Stimulated activated naive CD4-positive, alpha-beta T cell (primary cell): Measurements from ENCODE around the gene SLC25A46.
"Not testable (repeated sequence)": the region's sequence is repeated elsewhere in the genome, so short reads cannot be mapped to it uniquely, and the experiment has no call there.

ENCODE experiments used
- DNase-seq, 6 experiments: peaks; one replicate each; lab custom pipeline; 2025; lab: John Stamatoyannopoulos, UW

Gene SLC25A46

DNA sequence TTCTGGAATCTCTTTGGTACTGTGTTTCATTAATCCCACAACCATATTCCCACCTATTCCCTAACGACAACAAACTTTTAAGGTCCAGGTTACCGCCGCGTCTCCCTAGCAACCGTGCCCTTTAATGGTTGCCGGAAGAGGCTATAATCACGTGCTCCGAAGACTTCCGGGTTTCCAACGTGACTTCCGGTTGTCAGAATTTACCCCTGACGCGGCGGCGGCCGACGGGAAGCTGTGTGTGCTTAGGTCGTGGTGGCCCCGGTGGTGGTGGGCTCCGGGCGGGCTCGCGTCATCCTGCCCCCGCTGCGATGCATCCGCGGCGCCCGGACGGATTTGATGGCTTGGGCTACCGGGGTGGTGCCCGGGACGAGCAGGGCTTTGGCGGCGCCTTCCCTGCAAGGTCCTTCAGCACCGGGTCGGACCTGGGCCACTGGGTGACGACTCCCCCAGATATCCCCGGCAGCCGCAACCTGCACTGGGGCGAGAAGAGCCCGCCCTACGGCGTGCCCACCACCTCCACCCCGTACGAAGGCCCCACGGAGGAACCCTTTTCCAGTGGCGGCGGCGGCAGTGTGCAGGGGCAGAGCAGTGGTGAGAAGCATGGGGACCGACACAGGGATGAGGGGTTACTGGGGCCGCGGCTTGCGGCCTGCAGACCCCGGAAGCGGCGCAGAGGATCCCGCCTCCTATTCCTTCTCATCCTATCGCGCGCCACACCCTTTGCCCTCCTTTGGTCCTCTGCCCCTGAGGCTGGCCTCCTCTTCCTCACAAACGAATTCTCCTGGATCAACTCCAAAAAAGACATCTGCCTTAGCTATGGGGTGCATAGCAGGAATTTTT lies at the start of gene SLC25A46:
TSS of gene SLC25A46 (plus strand) at position 196 of the 840 bp plus-strand sequence. CDS start at position 309, 113 bp downstream.
- DNase-seq, result peak; percentile 79 to 92 (median 86)

DNA sequence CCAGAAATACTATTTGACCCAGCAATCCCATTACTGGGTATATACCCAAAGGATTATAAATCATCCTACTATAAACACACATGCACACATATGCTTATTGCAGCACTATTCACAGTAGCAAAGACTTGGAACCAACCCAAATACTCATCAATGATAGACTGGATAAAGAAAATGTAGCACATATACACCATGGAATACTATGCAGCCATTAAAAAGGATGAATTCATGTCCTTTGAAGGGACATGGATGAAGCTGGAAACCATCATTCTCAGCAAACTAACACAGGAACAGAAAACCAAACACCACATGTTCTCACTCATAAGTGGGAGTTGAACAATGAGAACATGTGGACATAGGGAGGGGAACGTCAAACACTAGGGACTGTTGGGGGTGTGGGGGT lies 48.2 kb upstream of the SLC25A46 start:
- not testable (repeated sequence) for DNase-seq

DNA sequence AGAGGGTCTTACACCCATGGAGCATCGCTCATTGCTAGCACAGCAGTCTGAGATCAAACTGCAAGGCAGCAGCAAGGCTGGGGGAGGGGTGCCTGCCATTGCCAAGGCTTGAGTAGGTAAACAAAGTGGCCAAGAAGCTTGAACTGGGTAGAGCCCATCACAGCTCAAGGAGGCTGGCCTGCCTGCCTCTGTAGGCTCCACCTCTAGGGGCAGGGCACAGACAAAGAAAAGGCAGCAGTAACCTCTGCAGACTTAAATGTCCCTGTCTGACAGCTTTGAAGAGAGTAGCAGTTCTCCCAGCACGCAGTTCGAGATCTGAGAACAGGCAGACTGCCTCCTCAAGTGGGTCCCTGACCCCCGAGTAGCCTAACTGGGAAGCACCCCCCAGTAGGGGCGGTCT lies 46.1 kb upstream of the SLC25A46 start:
- not testable (repeated sequence) for DNase-seq

DNA sequence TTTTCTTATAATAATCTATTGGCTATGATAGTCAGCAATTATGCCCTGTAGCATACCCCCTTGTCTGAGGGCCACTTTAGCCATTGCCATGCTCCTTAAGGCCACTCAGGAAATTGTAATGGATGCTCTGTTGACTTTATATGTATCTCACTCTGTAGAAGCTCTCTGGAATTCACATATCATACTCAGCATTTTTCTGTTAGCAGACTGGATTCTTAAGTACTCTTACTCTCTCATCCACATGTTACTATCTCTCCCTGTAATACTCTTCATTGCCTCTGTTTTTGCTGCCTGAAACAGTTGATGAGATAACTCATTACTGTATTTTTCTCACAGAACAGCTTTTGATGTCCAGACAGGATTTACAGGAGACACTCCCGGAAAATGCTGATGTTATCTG lies 36.5 kb upstream of the SLC25A46 start:
- DNase-seq, result no peak

DNA sequence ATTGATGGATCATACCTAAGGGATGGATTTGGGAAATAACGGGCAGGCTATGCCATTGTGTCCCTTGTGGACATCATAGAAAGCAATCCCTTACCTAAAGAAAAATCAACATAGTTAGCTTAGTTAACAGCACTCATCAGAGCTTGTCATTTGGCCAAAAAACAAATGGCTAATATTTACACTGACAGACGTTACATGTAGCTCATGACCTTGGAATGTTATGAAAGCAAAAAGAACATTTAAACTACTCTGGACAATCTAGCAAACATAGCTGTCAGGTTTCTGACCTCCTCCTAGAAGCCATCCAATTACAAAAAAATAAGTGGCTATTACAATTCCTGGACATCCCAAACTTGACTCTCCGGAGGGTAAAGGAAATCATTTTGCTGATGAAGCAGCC lies 36.1 kb upstream of the SLC25A46 start:
- DNase-seq, result no peak

DNA sequence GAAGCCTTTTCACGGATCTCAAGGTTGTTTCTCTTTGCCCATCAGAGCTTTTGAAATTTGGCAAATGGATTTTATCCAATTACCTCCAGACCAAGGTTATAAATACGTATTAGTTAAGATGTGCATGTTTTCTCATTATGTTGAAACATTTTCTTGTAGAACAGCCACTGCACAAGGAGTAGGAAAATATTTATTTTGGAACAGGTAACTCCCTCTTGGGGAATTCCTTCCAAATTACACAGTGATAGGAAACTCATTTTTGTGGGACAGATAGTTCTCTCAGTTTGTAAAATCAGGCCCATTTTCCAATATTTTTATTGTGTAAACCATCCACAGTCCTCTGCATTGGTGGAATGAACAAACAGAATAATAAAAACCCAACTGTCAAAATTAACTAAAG lies 35.3 kb upstream of the SLC25A46 start:
- DNase-seq, result no peak

DNA sequence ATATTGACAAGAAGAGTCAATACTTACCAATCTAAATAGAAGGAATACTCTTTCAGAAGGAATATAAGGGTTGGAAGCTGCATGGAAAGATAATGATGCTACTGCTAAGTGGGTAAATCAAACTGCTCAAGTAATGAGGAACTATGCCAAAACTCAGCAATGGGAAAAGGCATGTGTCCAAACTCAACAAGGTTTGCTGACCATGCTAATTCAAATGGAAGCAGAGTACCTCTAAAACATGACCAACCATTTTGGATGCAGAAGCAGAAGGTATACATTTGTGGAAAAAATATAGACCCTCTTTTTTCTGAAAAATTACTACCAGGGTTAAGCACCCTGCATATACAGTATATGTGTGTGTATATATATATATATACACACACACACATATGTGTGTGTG lies 33.5 kb upstream of the SLC25A46 start:
- DNase-seq, result no peak

DNA sequence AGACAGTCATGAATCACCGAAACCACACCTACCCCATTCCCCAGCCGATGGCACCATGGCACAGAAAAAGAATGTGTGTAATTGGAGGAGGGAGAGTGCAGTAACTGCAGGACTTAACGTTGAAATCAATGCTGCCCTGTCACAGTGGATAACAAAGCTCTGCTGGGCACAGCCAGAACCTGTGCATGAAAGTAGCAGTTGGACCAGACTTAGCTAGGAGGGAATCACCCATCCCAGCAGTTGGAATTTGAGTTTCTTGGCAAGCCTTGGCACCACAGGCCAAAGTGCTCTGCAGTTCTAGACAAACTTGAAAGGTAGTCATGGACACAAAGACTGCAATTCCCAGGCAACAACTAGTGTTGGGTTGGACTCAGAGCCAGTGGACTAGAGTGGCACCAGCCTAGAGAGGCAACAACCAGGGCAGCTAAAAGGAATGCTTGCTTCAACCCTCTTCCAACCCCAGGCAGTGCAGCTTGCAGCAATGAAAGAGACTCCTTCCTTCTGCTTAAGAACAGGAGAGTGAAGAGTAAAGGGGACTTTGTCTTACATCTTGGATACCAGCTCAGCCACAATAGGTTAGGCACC lies 31.5 kb upstream of the SLC25A46 start:
- DNase-seq, result no peak

DNA sequence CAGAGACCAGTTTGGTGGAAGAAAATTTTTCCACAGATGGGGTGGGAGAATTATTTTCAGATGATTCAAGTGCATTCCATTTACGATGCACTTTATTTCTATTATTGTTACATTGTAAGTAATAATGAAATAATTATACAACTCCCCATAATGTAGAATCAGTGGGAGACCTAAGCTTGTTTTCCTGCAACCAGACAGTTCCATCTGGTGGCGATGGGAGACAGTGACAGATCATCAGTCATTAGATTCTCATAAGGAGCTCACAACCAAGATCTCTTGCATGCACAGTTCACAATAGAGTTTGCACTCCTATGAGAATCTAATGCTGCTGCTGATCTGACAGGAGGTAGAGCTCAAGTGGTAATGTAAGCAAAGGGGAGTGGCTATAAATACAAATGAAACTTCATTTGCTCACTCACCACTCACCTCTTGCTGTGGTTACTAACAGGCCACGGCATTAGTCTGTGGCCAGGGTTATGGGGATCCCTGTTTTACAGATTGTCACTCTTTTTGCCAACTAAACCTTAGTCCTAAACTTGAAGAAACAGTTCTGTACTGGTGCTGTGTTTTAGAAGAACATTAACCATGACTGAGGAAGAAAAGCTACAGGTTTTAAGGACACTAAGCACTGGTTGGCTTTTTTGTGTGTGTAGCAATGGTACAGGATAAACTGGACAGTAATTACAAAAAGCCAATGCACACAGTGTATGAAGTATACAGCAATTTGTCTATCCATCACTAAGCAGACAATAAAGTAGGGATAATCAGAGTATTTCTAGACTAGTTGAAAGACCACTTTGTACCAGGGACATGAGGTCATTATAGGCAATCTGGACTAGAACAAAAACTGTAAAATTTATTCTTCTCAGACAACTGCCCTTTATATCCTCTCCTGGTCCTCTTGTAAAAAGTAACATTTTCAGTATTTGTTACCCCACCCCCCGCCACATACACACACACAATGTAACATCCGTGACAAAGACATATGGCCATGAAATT lies 22.3 kb upstream of the SLC25A46 start:
- no peak for DNase-seq

DNA sequence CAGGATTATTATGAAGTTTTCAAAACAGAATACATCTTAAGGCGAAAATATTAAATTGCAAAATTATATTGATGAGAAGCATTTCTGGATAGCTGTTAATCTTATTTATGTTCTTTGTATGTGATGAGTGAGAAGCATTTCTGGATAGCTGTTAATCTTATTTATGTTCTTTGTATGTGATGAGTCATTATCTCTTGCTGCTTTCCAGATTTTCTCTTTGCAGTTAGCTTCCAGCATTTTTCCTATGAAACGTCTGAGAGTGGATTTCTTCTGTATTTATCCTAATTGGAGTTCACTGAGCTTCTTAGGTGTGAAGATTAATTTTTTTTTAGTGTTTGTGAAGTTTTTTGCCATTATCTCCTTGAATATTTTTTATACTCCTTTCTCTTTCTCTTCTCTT lies 20.5 kb upstream of the SLC25A46 start:
- DNase-seq, result no peak

DNA sequence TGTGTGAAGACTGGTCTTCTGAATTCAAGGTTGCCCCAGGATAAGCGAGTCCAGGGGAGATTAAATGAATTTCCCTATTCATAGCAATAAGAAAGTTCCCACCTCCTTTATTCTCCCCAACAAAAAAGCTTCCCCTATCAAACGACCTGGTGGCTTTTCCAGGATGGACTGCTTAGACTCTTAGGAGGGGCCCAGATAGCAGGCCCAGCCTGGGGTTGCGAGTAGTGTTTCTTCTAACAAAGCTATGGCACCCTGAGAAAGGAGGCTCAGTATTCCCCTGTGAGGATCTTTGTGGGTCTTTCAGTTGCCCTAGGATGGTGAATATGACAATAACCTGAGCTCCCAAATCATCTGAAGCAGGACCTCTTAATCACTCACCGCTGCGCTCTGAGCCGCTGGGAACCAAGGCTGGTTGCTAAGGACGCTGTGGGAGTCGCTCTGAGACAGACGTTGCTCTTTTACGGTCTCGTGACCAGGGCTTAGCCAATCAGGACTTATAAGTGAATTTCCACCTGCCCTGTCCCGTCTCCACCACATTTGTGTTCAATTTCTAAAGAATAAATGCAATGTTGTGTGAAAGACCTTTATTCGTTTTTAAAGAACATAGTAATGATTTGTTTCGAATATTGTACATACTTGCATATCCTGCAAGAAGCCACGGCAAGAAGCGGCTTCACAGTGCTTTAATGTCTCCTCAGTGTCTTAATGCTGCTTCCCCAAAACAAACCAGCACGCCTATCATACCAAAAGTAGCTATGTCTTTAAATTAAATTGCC lies 12.4 kb upstream of the SLC25A46 start, which contains the start of gene TMEM232:
TSS of gene TMEM232 (minus strand) at position 423 of the 776 bp plus-strand sequence. CDS start 59,319 bp downstream, outside the sequence.
- DNase-seq, result peak; percentile 29 to 73 (median 60)

DNA sequence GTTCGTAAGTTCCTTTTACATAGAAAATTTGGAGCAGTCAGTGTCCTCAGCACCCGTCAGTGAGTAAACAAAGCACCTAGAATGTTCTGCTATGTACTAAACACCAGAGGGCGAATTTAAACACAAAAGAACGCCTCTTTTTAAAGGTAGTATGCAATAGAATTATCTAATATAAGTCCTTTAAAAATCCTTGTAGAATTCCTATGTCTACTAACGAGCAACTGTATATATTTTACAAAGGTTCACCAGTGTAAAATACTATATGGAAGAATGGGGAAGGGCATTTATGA lies 11.8 kb upstream of the SLC25A46 start:
- DNase-seq, result no peak

DNA sequence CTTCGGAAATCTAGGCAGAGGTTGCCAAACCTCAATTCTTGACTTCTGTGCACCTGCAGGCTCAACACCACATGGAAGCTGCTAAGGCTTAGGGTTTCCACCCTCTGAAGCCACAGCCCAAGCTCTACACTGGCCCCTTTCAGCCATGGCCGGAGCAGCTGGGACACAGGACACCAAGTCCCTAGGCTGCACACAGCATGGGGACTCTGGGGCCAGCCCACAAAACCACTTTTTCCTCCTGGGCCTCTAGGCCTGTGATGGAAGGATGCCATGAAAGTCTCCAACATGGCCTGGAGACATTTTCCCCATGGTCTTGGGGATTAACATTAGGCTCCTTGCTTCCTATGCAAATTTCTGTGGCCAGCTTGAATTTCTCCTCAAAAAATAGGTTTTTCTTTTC lies 7.3 kb upstream of the SLC25A46 start:
- not testable (repeated sequence) for DNase-seq

DNA sequence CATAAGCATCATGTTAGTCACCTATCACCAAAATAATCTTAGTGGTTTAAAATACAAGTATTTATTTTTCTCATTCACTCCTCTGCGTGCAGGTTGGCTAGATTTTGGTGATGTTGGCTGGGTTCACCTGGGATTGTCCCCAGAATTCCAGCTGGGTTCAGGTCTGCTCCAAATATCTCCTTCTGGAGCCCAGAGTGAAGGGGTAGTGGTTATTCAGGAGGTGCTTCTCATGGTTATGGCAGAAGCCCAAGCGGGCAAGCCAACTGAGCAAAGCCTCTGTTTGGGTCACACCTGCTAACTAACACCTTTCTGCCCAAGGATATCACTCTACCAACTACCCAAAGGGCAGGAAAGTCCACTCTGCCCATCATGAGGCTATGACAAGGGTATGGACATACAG lies 4.7 kb upstream of the SLC25A46 start:
- no peak for DNase-seq

DNA sequence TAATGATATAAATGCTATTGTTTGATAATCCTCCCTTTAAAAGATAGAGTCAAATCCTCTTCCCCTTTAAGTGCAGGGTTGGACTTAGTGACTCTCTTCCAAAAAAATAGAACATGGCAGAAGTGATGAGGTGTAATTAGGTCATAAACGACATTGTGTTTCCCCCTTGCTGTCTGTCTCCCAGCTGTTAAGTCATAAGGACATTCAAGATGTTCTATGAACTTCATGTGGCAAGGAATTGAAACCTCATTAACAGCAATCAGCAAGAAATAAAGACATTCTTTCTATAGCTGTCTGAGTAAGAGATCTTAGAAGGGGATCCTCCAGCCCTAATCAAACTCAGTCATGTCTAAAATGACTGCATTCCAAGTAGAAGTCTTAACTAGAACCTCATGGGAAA lies 3.3 kb upstream of the SLC25A46 start:
- no peak for DNase-seq

DNA sequence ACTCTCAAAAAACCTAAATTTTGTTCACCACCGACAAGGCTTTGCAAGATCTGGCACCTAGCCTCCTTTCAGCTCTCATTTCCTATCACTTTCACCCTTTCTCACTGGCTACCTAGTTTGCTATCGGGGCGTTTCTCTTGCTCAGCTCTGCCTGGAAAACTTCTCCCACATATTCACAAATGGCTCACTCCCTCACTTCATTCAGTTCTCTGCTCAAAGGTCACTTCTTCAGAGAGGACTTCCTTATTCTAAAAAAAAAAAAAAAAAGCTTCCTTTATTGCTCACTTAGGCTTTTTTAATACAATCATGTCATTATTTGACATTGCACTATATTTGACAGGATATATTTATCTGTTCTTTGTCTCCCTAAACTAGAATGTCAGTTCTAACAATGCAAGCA lies 2.1 kb upstream of the SLC25A46 start:
- DNase-seq, result no peak

DNA sequence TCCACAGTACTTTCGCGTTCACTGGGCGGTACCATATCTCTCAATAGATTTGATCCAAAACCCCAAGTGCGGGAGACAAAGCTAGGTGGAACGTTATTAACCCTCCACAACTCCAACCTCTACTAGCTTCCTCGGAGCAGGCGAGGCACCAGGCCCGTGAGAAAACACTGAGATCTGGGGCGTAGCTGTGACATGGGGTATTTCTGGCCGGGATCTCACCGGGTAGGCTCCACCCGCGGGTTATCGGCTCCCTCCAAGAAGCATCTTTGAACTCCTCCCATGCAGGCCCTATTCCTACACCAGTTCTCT lies 350 bp upstream of the SLC25A46 start:
- peak in 2 of 6 experiments; percentile 70 to 72 for DNase-seq

DNA sequence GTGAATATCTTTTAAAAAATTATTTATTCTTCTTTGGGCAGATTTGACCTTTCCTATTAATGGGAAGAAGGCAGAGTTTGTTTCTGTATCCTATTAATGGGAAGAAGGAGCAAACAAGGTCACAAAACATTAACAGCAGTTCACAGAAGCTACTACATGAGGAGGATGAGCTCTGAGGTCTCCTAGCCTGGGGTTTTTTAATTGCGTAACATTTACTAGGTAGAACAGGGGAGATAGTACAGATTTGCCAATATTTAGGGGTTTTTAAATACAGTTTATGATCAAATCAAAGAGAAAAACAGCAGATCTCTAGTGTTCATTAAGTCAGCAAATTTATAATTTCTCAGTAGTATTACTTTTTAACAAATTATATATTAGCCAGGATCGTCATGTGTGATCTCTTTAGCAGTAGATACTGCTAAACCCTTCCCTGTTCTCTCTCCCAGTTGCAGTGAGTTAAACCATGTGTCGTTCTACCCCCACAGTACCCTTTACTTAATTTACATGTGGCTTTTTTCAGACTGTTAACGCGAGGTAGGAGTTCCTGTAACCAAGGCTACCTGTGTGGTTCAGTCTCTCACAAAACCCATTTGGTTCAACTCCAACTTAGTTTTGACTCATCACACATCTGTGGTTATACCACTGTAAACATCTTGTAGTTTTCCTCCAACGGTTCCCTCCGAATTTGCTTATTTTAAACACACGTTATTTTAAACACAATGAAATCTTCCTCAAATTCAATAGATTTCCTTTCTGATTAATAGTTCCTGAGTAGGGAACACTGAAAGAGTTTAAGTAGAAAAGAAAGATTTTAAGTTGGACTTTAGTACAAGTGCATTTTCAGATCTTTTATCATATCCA lies 13.3 kb downstream of the SLC25A46 start:
- no peak for DNase-seq

DNA sequence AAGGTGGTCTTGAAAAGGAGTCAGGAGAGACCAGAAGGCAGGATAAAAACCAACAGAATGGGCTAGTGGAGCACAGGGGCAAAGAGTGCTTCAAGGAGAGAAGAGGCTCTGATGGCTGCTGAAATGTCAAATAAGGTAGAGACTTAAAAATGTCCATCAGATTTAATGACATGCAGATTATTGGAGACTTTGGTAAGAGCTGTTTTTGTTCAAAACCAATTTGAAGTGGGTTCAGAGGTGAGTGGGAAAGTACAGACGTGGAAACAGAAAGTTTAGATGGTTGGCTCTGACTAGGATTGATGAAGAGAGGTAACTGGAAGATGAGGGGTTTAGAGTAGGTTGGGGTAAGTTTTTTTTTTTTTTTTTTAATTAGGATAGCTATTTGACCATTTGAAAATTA lies 14.1 kb downstream of the SLC25A46 start:
- DNase-seq, result no peak

DNA sequence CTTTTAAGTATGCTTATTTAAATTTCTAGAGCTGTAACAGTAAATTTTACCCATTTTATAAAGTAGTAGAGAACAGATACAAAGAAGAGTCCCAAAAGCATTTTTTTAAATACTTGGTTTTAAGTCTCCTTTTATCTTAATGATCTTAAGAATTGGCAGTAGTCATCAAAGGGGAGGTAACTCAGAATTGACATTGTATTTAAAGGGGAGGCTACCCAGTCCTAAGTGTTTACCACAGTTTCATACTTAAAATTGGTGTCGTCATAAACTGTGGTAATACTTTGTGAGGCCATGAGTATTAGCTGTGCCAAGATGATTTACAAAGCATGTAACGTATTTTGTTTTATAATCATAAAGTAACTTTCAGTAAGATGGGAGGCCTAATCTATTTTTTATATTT lies 14.8 kb downstream of the SLC25A46 start:
- DNase-seq, result no peak

DNA sequence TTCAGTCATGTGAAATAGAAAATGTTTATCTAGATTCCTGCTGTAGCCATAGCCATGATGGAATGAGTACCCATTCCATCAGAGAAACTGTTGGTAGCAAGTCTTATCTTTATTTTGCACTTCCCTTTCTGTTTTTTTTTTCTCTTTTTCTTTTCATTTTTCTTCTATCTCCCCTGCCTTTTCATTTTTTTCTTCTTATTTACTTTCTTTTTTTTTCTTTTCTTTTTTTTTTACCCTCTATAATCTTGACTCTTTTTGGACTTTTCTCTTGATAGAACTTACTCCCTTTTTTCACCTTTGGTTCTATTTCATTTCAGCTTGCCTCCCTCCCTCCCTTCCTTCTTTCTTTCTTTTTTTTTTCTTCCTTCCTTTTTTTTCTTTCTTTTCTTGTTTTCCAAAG lies 15.4 kb downstream of the SLC25A46 start:
- no peak for DNase-seq
